Measurements from ENCODE around the gene SRPK3.

- TF ChIP-seq CTCF (IDR thresholded peaks at IDR 0.05) (no peak), POLR2A (IDR thresholded peaks at IDR 0.05) (no peak)
These were observed 31.4 kb downstream of the SRPK3 start for GRCh38 chrX:153812220-153812619.
